ENCODE data around the gene TDP1. TPM values are rescaled to one million over a fixed set of nuclear protein-coding genes. Genes with fewer than 3 reads are reported as not detected.

Gene TDP1
- total and polyA plus RNA-seq, 2 experiments from 2014 or later = 12.1 to 19.4 TPM

DNA sequence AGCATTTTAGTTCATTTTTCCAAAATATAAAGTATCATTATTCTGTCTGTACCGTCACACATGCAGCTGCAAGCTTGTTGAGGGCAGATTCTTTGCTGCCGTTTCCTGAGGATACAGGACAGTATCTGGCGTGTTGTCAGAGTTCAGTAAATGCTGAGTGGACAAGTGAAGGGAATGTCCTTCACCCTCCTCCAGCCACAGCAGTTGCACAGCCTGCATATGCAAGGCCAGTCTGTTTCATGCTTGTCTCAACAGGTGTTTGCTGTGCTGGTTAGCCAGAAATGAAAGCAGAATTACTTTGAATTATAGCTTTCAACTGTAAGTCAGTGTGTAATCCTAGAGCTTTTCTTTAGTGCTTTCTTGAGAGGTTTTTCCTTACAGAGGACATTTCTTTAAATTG lies 36.5 kb downstream of the TDP1 start:
- no peak for DNase-seq (ENCODE audit: low spot score)
- WGBS (ENCODE audit: low lambda C conversion rate, missing lambda C conversion rate) = 98% methylated on average over 3 of the region's 3 CpGs
- H3K9me3 ChIP-seq (ENCODE audit: low read depth) = no peaks in the 10 kb centered on the region
- H3K9me2 ChIP-seq (replicated peaks; ENCODE audit: insufficient read depth) = no peaks in the 10 kb centered on the region
- TF ChIP-seq EZH2phosphoT487 (IDR thresholded peaks at IDR 0.05; ENCODE audit: low read depth, severe bottlenecking, unreplicated experiment) = no peak
- TF ChIP-seq, protein P1, sequence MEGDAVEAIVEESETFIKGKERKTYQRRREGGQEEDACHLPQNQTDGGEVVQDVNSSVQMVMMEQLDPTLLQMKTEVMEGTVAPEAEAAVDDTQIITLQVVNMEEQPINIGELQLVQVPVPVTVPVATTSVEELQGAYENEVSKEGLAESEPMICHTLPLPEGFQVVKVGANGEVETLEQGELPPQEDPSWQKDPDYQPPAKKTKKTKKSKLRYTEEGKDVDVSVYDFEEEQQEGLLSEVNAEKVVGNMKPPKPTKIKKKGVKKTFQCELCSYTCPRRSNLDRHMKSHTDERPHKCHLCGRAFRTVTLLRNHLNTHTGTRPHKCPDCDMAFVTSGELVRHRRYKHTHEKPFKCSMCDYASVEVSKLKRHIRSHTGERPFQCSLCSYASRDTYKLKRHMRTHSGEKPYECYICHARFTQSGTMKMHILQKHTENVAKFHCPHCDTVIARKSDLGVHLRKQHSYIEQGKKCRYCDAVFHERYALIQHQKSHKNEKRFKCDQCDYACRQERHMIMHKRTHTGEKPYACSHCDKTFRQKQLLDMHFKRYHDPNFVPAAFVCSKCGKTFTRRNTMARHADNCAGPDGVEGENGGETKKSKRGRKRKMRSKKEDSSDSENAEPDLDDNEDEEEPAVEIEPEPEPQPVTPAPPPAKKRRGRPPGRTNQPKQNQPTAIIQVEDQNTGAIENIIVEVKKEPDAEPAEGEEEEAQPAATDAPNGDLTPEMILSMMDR (IDR thresholded peaks at IDR 0.05; ENCODE audit: poor library complexity) = no peak
- TF ChIP-seq EZH2 (IDR thresholded peaks at IDR 0.05; ENCODE audit: borderline replicate concordance) = no peak
- H3K36me3 ChIP-seq (replicated peaks; ENCODE audit: insufficient read depth, low read depth) = no peaks in the 10 kb centered on the region
- H3K4me3 ChIP-seq = no peak overlapping the region
- H2AFZ ChIP-seq = no peak overlapping the region
- no peak overlapping the region for H3K4me2 ChIP-seq
- no peak overlapping the region for H3K27ac ChIP-seq
- no peaks in the 10 kb centered on the region for H3K79me2 ChIP-seq
- H4K20me1 ChIP-seq (ENCODE audit: insufficient read depth, poor library complexity, severe bottlenecking) = no peaks in the 10 kb centered on the region
- H3K27me3 ChIP-seq = no peaks in the 10 kb centered on the region
- no peaks in the 10 kb centered on the region for H3K4me1 ChIP-seq (ENCODE audit: insufficient read depth)

DNA sequence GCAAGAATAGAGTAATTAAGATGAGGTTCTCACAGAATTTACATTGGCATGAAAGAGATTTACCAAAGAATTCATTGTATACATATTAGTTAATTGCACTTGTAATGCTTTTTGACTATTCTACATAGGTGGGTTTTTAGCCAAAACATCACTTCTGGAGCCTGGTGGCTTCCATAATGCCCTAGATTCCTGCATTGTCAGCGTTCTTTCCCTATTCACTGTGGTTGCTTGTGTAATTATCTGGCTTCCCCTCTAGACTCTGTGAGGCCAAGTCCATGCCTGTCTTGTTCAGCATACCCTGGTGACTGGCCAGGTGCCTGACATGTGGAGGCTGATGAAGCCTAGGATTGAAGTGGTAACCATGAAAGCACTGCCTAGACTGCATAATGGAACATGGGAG lies 41.2 kb downstream of the TDP1 start:
- Histone ChIP-seq H3K9me3 (ENCODE audit: low read depth) (no peaks in the 10 kb centered on the region), H3K27me3 (no peaks in the 10 kb centered on the region), H3K4me3 (no peak overlapping the region), H4K20me1 (ENCODE audit: insufficient read depth, poor library complexity, severe bottlenecking) (no peaks in the 10 kb centered on the region), H3K79me2 (no peaks in the 10 kb centered on the region), H3K27ac (no peak overlapping the region), H3K36me3 (replicated peaks; ENCODE audit: insufficient read depth, low read depth) (no peaks in the 10 kb centered on the region), H3K4me1 (ENCODE audit: insufficient read depth) (no peaks in the 10 kb centered on the region), H3K9me2 (replicated peaks; ENCODE audit: insufficient read depth) (no peaks in the 10 kb centered on the region), H2AFZ (no peak overlapping the region), H3K4me2 (no peak overlapping the region)
- WGBS (ENCODE audit: low lambda C conversion rate, missing lambda C conversion rate) = 100% methylated on average over 1 of the region's 1 CpG
- TF ChIP-seq, protein P1 (IDR thresholded peaks at IDR 0.05; ENCODE audit: poor library complexity) = no peak
- TF ChIP-seq EZH2phosphoT487 (IDR thresholded peaks at IDR 0.05; ENCODE audit: low read depth, severe bottlenecking, unreplicated experiment) = no peak
- no peak for TF ChIP-seq EZH2 (IDR thresholded peaks at IDR 0.05; ENCODE audit: borderline replicate concordance)
- DNase-seq (ENCODE audit: low spot score) = no peak

DNA sequence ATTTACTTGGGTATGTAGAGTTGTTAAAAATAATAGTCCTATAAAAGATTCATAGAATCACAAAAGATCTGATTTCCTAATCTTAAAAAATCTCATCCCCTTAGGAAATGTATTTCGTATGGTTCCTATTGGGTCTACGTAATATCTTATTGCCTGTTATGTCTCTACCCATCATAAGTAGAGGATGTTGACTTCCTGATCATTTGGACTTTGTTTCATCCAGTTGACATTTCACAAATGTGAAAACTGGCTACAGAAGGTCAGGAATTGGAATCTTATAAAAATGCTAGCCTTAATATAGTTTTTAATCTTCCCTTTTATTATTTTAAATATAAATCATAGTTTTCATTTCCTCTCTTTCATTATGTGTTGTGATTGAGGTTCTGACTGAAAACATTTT lies 45.2 kb downstream of the TDP1 start:
- Histone ChIP-seq H3K27ac (no peak overlapping the region), H3K9me2 (replicated peaks; ENCODE audit: insufficient read depth) (no peaks in the 10 kb centered on the region), H3K79me2 (no peaks in the 10 kb centered on the region), H3K36me3 (replicated peaks; ENCODE audit: insufficient read depth, low read depth) (no peaks in the 10 kb centered on the region), H2AFZ (no peak overlapping the region), H4K20me1 (ENCODE audit: insufficient read depth, poor library complexity, severe bottlenecking) (no peaks in the 10 kb centered on the region), H3K4me2 (no peak overlapping the region), H3K4me3 (no peak overlapping the region), H3K9me3 (ENCODE audit: low read depth) (no peaks in the 10 kb centered on the region), H3K27me3 (no peaks in the 10 kb centered on the region), H3K4me1 (ENCODE audit: insufficient read depth) (no peaks in the 10 kb centered on the region)
- DNase-seq (ENCODE audit: low spot score) = no peak
- WGBS (ENCODE audit: low lambda C conversion rate, missing lambda C conversion rate) = 91% methylated on average over 2 of the region's 2 CpGs
- TF ChIP-seq EZH2 (IDR thresholded peaks at IDR 0.05; ENCODE audit: borderline replicate concordance) = no peak

DNA sequence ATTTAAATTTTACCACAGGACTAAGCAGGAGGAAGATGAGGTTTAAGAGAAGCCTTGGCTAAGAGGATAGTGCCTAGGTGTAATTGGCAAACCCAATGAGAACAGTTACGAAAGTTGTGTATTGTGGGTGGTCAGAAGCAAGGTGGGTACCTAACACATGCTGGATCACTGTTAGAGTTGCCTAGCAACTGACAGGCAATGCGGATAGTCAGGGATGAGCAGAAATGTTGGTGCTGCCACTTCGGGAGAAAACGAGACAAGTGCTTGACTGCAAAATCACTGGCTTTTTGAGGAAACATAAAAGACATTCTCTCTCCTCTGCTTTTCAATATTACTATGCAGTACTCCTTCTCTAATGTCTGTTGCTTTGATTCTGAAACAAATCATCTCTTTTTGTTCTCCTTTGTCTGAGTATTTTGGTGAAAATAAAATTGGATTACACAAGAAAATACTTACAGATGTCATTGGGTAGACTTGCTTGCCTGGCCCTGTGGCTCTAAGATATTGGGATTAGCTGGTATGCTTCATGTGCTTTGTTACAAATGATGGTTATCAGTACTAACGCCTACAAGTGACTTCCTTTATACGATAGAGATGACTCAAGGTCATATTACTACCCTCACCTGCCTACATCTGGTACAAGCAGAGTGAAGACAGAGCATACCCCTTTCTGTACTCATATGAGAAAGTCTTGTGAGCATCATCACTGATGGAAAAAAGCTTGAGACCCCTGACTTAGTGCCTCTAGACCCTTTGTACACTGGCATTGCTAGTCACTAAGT lies 48.0 kb downstream of the TDP1 start:
- no peaks in the 10 kb centered on the region for H3K9me3 ChIP-seq (ENCODE audit: low read depth)

More for the DNA sequence above, 48.0 kb downstream of the TDP1 start:
- no peak overlapping the region for H3K27ac ChIP-seq
- TF ChIP-seq, protein P1 (IDR thresholded peaks at IDR 0.05; ENCODE audit: poor library complexity) = no peak
- TF ChIP-seq EZH2phosphoT487 (IDR thresholded peaks at IDR 0.05; ENCODE audit: low read depth, severe bottlenecking, unreplicated experiment) = no peak
- no peak for TF ChIP-seq EZH2 (IDR thresholded peaks at IDR 0.05; ENCODE audit: borderline replicate concordance)
- no peaks in the 10 kb centered on the region for H3K4me1 ChIP-seq (ENCODE audit: insufficient read depth)
- 84% methylated on average over 6 of the region's 6 CpGs for WGBS (ENCODE audit: low lambda C conversion rate, missing lambda C conversion rate)
- H3K79me2 ChIP-seq = no peaks in the 10 kb centered on the region
- no peak overlapping the region for H2AFZ ChIP-seq
- H3K27me3 ChIP-seq = no peaks in the 10 kb centered on the region
- DNase-seq (ENCODE audit: low spot score) = no peak
- H3K4me2 ChIP-seq = no peak overlapping the region
- H3K36me3 ChIP-seq (replicated peaks; ENCODE audit: insufficient read depth, low read depth) = no peaks in the 10 kb centered on the region
- H4K20me1 ChIP-seq (ENCODE audit: insufficient read depth, poor library complexity, severe bottlenecking) = no peaks in the 10 kb centered on the region
- no peaks in the 10 kb centered on the region for H3K9me2 ChIP-seq (replicated peaks; ENCODE audit: insufficient read depth)
- no peak overlapping the region for H3K4me3 ChIP-seq
